GM19324 (cell line): ENCODE measurements around the gene TMEM91.

ENCODE experiments used
- ATAC-seq: cut with Tn5 transposase; IDR thresholded peaks from one replicate; pipeline ENCODE4 v1.9.1; 2021; ENCODE audit warnings: mild to moderate bottlenecking, moderate library complexity; ENCODE audit not compliant: unreplicated experiment, low FRiP score

Gene TMEM91

DNA sequence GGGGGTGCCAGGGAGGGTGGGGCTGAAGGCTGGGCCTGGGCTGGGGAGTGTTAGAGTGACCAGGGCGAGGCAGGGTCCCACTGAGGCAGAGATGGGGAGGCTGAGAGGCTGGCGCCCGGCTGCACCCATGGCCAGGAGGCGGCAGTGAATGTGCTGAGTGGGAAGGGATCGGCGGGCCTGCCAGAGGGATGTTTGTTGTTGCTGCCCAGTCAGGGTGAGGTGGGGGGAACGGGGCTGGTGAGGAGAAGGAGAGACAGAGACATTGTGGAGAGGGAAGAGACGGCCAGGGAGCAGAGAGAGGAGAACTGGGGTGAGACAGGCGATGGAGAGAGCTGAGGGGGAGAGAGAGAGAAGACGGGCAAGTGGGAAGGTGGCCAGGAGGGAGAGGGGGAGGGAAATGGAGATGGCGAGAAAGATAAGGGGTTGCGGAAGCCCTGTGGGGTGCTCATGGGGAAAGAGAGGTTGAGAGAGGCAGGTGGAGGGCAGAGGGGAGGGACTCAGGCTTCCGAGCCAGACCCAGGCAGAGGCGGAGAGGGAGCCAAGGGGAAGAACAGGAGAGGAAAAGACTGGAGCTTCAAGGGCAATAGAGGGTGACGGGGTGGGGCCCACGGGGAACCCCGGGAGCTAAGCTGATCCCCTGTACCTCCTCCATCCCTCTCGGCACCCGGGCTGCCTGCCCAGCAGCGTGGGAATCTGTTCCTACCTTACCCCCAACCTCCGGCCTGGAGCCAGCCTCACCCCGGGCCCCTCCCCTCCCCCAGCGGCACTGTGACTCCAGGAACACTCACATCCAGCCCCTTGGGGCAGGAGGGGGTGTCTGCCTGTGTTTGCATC is 51.5 kb downstream of the TMEM91 start:
- ATAC-seq = no peak

DNA sequence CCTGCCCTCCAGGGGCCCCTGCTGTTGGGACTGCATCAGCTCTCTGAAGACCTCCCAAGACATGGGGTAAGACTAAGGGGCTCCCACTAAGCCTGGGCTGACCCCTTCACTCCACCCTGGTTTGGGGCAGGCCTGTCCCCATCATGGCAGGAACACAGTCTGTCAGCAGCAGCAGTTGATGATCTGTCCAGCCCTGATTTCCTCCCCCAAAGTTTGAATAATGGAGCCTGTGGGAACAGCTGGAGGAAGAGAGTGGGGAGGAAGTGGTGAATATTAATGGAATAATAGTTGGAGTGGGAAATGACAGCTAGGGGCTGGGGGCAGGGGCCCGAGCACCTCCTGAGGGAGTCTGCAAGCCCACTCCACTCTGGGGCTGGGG is 52.1 kb downstream of the TMEM91 start:
- ATAC-seq = no peak

DNA sequence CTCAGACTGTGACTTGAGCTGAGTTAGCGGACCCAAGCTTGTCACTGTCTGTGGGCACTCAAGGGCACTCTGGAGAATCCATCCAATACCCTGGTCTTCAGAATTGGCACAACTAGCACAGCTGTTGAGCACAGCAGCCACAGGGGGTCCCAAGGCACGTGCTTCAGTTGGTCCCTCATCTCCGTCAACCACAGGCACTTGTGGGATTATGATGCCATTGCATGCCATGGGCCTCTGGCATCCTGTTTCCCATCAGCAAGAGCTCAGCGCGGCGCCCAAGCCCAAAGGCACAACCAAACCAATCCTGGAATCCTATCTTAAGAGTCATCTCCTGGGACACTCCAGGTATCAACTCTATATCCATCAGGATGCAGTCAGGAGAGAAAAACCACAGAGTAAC is 54.6 kb downstream of the TMEM91 start:
- no peak for ATAC-seq

- no peak for ATAC-seq
Observed at GRCh38 chr19:41431426-41432386, 55.4 kb downstream of the TMEM91 start.

GRCh38 chr19:41433171-41433570 is 56.8 kb downstream of the TMEM91 start:
- ATAC-seq = no peak
